Glutamatergic neuron (in vitro differentiated cells): ENCODE data around the gene BCO2. TPM values are rescaled to one million over a fixed set of nuclear protein-coding genes. Genes with fewer than 3 reads are reported as not detected.

ENCODE experiments used
- DNase-seq: peaks from one replicate; pipeline ENCODE4 v3.0.0; 2022
- H3K27ac Mint-ChIP-seq: one replicate; pipeline ENCODE4 v1.8.0; 2020; ENCODE audit warnings: mild to moderate bottlenecking, mixed read lengths, inconsistent platforms; ENCODE audit not compliant: unreplicated experiment
- H3K27me3 Mint-ChIP-seq: one replicate; pipeline ENCODE4 v1.8.0; 2020; ENCODE audit warnings: mild to moderate bottlenecking, moderate library complexity, mixed read lengths, inconsistent platforms; ENCODE audit not compliant: unreplicated experiment
- H3K36me3 Mint-ChIP-seq: one replicate; pipeline ENCODE4 v1.8.0; 2020; ENCODE audit warnings: mild to moderate bottlenecking, mixed read lengths, inconsistent platforms; ENCODE audit not compliant: unreplicated experiment
- H3K4me1 Mint-ChIP-seq: one replicate; pipeline ENCODE4 v1.8.0; 2020; ENCODE audit warnings: mild to moderate bottlenecking, low read depth, mixed read lengths, inconsistent platforms; ENCODE audit not compliant: unreplicated experiment
- H3K4me3 Mint-ChIP-seq: one replicate; pipeline ENCODE4 v1.8.0; 2020; ENCODE audit warnings: mild to moderate bottlenecking, mixed read lengths, inconsistent platforms; ENCODE audit not compliant: unreplicated experiment
- H3K9me3 Mint-ChIP-seq: one replicate; pipeline ENCODE4 v1.8.0; 2020; ENCODE audit warnings: mild to moderate bottlenecking, moderate library complexity, mixed read lengths, inconsistent platforms; ENCODE audit not compliant: unreplicated experiment
- total RNA-seq: library from RNA; stranded (reverse); fragmentation: NEBNext Ultra II Directional; extraction: Animal tissue kit (Norgen Biotek cat#: 25700); gene quantifications from one replicate; pipeline ENCODE4 v1.2.1, GENCODE V29; 2021; ENCODE audit not compliant: unreplicated experiment
- TF ChIP-seq, protein P1 (sequence below): fragments of 200-600 bp; sonication (generic); IDR thresholded peaks from one replicate; pipeline ENCODE4 v1.5.0; 2021; ENCODE audit not compliant: partially characterized antibody, unreplicated experiment

Gene BCO2
- total RNA-seq, 1 donor from 2014 or later: 2.6 TPM

DNA sequence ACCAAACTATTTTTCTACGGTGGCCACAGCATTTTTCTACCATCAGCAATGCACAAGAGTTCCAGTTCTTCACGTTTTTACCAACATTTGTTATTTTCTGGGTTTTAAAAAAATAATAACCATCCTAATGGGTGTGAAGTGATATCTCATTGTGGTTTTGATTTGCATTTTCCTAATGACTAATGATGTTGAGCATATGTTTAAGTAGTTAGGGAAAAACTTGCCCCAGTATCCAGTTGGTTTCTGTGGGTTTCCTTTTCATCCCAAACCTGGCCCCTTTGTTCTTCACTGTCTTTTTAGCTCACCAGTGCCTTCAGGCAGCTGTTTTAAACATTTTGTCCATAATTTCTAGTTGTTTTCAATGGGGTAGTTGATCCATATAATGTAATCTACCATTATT is 36.2 kb downstream of the BCO2 start:
- H3K4me1 Mint-ChIP-seq: no peaks in the 10 kb centered on the region
- no peak for DNase-seq
- TF ChIP-seq, protein P1, sequence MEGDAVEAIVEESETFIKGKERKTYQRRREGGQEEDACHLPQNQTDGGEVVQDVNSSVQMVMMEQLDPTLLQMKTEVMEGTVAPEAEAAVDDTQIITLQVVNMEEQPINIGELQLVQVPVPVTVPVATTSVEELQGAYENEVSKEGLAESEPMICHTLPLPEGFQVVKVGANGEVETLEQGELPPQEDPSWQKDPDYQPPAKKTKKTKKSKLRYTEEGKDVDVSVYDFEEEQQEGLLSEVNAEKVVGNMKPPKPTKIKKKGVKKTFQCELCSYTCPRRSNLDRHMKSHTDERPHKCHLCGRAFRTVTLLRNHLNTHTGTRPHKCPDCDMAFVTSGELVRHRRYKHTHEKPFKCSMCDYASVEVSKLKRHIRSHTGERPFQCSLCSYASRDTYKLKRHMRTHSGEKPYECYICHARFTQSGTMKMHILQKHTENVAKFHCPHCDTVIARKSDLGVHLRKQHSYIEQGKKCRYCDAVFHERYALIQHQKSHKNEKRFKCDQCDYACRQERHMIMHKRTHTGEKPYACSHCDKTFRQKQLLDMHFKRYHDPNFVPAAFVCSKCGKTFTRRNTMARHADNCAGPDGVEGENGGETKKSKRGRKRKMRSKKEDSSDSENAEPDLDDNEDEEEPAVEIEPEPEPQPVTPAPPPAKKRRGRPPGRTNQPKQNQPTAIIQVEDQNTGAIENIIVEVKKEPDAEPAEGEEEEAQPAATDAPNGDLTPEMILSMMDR: no peak
- no peak overlapping the region for H3K4me3 Mint-ChIP-seq
- no peaks in the 10 kb centered on the region for H3K9me3 Mint-ChIP-seq
- H3K27ac Mint-ChIP-seq: no peak overlapping the region
- H3K27me3 Mint-ChIP-seq: peaks cover 3% of the 10 kb centered on the region
- peaks cover 4% of the 10 kb centered on the region for H3K36me3 Mint-ChIP-seq

DNA sequence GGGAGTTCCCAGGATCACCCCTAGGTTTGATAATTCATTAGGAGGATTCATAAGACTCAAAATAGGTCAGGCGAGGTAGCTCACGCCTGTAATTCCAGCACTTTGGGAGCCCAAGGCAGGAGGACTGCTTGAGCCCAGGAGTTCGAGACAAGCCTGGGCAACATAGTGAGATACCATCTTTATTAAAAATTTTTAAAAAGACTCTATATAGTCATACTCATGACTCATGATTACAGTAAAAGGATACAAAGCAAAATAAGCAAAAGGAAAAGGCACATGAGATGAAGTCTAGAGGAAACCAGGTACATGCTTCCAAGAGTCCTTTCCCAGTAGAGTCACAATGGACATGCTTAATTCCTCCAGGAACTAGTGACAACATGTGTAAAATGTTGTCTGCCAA is 37.0 kb downstream of the BCO2 start:
- Mint-ChIP-seq H3K27me3 (peaks cover 3% of the 10 kb centered on the region), H3K27ac (no peak overlapping the region), H3K9me3 (no peaks in the 10 kb centered on the region), H3K36me3 (no peaks in the 10 kb centered on the region), H3K4me1 (no peaks in the 10 kb centered on the region), H3K4me3 (no peak overlapping the region)
- DNase-seq: no peak
- TF ChIP-seq, protein P1: no peak

DNA sequence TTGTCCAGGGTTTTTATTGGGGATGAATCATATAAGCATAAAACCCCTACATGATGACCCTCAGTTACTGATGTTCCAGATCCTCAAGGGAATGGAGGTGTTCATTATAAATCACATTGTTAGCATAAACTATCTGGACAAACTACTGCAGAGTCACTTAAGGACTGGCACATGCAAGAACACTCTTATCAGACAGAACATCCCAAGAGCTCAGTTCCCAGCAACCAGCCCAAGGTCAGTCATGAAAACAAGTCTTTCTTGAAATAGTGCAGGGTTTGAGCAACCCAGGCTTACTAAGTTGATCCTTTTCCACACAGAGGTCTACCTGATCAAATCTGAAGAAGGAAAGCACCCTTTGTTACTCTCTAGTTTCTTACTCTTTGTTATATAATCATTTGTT is 37.4 kb downstream of the BCO2 start:
- Mint-ChIP-seq H3K27me3 (peaks cover 3% of the 10 kb centered on the region), H3K27ac (no peak overlapping the region), H3K9me3 (no peaks in the 10 kb centered on the region), H3K4me3 (no peak overlapping the region), H3K36me3 (no peaks in the 10 kb centered on the region), H3K4me1 (no peaks in the 10 kb centered on the region)
- no peak for DNase-seq
- TF ChIP-seq, protein P1: no peak

DNA sequence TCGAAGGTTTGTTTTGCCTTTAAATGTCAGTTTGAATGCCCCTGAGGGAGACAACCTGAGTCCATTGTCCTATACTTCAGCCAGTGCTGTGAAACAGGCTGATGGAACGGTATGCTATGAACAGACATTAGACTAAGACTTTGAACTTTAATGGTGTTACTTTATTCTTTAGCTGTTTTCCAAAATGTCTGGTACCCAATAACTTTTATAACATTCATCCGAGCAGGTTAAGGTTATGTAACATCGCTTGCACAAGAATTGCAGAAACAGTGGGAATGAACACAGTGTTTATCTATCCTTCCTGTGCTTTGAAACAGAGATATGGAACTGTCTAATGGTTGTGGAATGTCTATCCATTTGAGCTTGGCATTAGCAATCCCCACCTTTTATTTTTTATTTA is 38.4 kb downstream of the BCO2 start:
- no peak overlapping the region for H3K4me3 Mint-ChIP-seq
- no peaks in the 10 kb centered on the region for H3K4me1 Mint-ChIP-seq
- H3K36me3 Mint-ChIP-seq: no peaks in the 10 kb centered on the region
- H3K27ac Mint-ChIP-seq: no peak overlapping the region
- TF ChIP-seq, protein P1: no peak
- H3K9me3 Mint-ChIP-seq: no peaks in the 10 kb centered on the region
- H3K27me3 Mint-ChIP-seq: peaks cover 3% of the 10 kb centered on the region
- DNase-seq: no peak

- no peaks in the 10 kb centered on the region for H3K4me1 Mint-ChIP-seq
- H3K9me3 Mint-ChIP-seq: no peaks in the 10 kb centered on the region
- DNase-seq: no peak
- no peak overlapping the region for H3K4me3 Mint-ChIP-seq
- peaks cover 3% of the 10 kb centered on the region for H3K27me3 Mint-ChIP-seq
- TF ChIP-seq, protein P1: no peak
- H3K36me3 Mint-ChIP-seq: no peaks in the 10 kb centered on the region
- no peak overlapping the region for H3K27ac Mint-ChIP-seq
These were observed 40.3 kb downstream of the BCO2 start for GRCh38 chr11:112215621-112216020.
